Gastroesophageal sphincter (tissue), 4 donors: ENCODE data around the gene SCN8A. TPM values are rescaled to one million over a fixed set of nuclear protein-coding genes. Genes with fewer than 3 reads are reported as not detected.

Experiments used
- ATAC-seq: fragments of 150-250 bp; one replicate; pipeline ENCODE4 v1.9.1; 2016; ENCODE audit warnings: mild to moderate bottlenecking, moderate library complexity
- H3K27ac ChIP-seq, 4 donors: fragments of 200-600 bp; sonication (generic) in 3 of 4; 1 replicate in 3 of 4; 2 replicates in 1 of 4; pipeline ENCODE4 v1.5.1; 2016 to 2019
- H3K27me3 ChIP-seq: fragments of 200-600 bp; sonication (generic); one replicate; pipeline ENCODE4 v1.5.1; 2019
- H3K36me3 ChIP-seq, 2 donors: fragments of 200-600 bp; sonication (generic); one replicate each; pipeline ENCODE4 v1.5.1; 2019; ENCODE audit warnings: control low read depth in 1 of 2
- H3K4me1 ChIP-seq, 3 donors: fragments of 200-600 bp; sonication (generic); 1 replicate in 2 of 3; 2 replicates in 1 of 3; pipeline ENCODE4 v1.5.1; 2016 to 2019; ENCODE audit warnings: control low read depth in 2 of 3
- H3K4me3 ChIP-seq, 2 donors: fragments of 200-600 bp; sonication (generic); one replicate each; pipeline ENCODE4 v1.5.1; 2019; ENCODE audit warnings: mild to moderate bottlenecking in 1 of 2, moderate library complexity in 1 of 2
- H3K9me3 ChIP-seq, 3 donors: fragments of 200-600 bp; sonication (generic); one replicate each; pipeline ENCODE4 v1.5.1; 2017 to 2019; ENCODE audit warnings: control low read depth in 2 of 3
- CTCF ChIP-seq, 4 experiments: fragments of 200-600 bp in 2 of 4; fragments of 450-650 bp in 2 of 4; sonication (generic) in 1 of 4; IDR thresholded peaks; one replicate each; pipeline ENCODE4 v1.5.1; 2017 to 2019; ENCODE audit warnings: antibody characterized with exemption in 4 of 4, mild to moderate bottlenecking in 2 of 4, moderate library complexity in 2 of 4
- EP300 ChIP-seq: sonication (generic); formaldehyde crosslinking; IDR thresholded peaks from one replicate; pipeline ENCODE4 v1.6.1; 2017; ENCODE audit warnings: antibody characterized with exemption, mild to moderate bottlenecking
- POLR2A ChIP-seq, 2 donors: fragments of 450-650 bp; IDR thresholded peaks; one replicate each; pipeline ENCODE4 v1.6.1; 2017; ENCODE audit warnings: antibody characterized with exemption in 2 of 2, mild to moderate bottlenecking in 2 of 2, moderate library complexity in 1 of 2
- POLR2AphosphoS5 ChIP-seq: sonication (generic); formaldehyde crosslinking; IDR thresholded peaks from one replicate; pipeline ENCODE4 v1.6.1; 2017; ENCODE audit warnings: antibody characterized with exemption
- WGBS, 2 donors: methylation state at CpG; one replicate each; pipeline ENCODE4 v1.1.5; 2018; ENCODE audit warnings: low coverage in 1 of 2; 5-methylcytosine and 5-hydroxymethylcytosine counted together
- total RNA-seq, 4 donors: library from RNA; depleted of rRNA; stranded (reverse); fragments of >200 nt; gene quantifications; one replicate each; pipeline ENCODE4 v1.1.0, GENCODE V29; 2016

Gene SCN8A
- total RNA-seq, 4 donors from 2014 or later = 0.47 to 1.2 (median 0.60) TPM

GRCh38 chr12:51661199-51661598, 70.2 kb downstream of the SCN8A start:
- no peak for ATAC-seq
- H3K9me3 ChIP-seq = peaks cover 0 to 7% (median 0%) of the 10 kb centered on the region in 3 donors

GRCh38 chr12:51661836-51662235, 70.8 kb downstream of the SCN8A start:
- H3K36me3 ChIP-seq = no peaks in the 10 kb centered on the region
- TF ChIP-seq POLR2A (IDR thresholded peaks at IDR 0.05) = no peak
- no peak for TF ChIP-seq CTCF (IDR thresholded peaks at IDR 0.05)
- TF ChIP-seq POLR2AphosphoS5 = no peak
- TF ChIP-seq EP300 = no peak
- H3K4me1 ChIP-seq = no peaks in the 10 kb centered on the region
- no peaks in the 10 kb centered on the region for H3K27me3 ChIP-seq
- WGBS, 2 donors = 57 to 80% methylated on average over 2 to 4 of the region's 4 CpGs
- ATAC-seq = no peak
- no peak overlapping the region for H3K27ac ChIP-seq
- H3K9me3 ChIP-seq = peaks cover 0 to 7% (median 0%) of the 10 kb centered on the region in 3 donors
- H3K4me3 ChIP-seq = no peak overlapping the region

More at GRCh38 chr12:51661199-51661598, 70.2 kb downstream of the SCN8A start:
- H3K27me3 ChIP-seq = no peaks in the 10 kb centered on the region
- no peak overlapping the region for H3K4me3 ChIP-seq
- 100% methylated on average over 1 of the region's 3 CpGs for WGBS, 2 donors
- no peaks in the 10 kb centered on the region for H3K4me1 ChIP-seq
- H3K27ac ChIP-seq = no peak overlapping the region
- H3K36me3 ChIP-seq = no peaks in the 10 kb centered on the region
- no peak for TF ChIP-seq POLR2AphosphoS5
- TF ChIP-seq EP300 = no peak
- no peak for TF ChIP-seq POLR2A (IDR thresholded peaks at IDR 0.05)

- no peaks in the 10 kb centered on the region for H3K27me3 ChIP-seq
- H3K9me3 ChIP-seq = peaks cover 0 to 7% (median 0%) of the 10 kb centered on the region in 3 donors
- H3K36me3 ChIP-seq = no peaks in the 10 kb centered on the region
- H3K4me1 ChIP-seq = no peaks in the 10 kb centered on the region
- no peak overlapping the region for H3K27ac ChIP-seq
- no peak overlapping the region for H3K4me3 ChIP-seq
- TF ChIP-seq CTCF (IDR thresholded peaks at IDR 0.05) (no peak), POLR2AphosphoS5 (no peak), EP300 (no peak), POLR2A (IDR thresholded peaks at IDR 0.05) (no peak)
- WGBS, 2 donors = 61 to 75% methylated on average over 2 to 4 of the region's 11 CpGs
- no peak for ATAC-seq
These were observed 71.7 kb downstream of the SCN8A start for GRCh38 chr12:51662728-51663154.

- Histone ChIP-seq H3K27ac (no peak overlapping the region), H3K9me3 (peaks cover 0 to under 1% (median 0%) of the 10 kb centered on the region in 3 donors), H3K4me1 (no peaks in the 10 kb centered on the region), H3K36me3 (no peaks in the 10 kb centered on the region), H3K27me3 (no peaks in the 10 kb centered on the region), H3K4me3 (no peak overlapping the region)
- TF ChIP-seq POLR2AphosphoS5 = no peak
- no peak for TF ChIP-seq CTCF (IDR thresholded peaks at IDR 0.05)
- no peak for TF ChIP-seq EP300
- no peak for ATAC-seq
These were observed 72.4 kb downstream of the SCN8A start for GRCh38 chr12:51663390-51663789.

- no peaks in the 10 kb centered on the region for H3K27me3 ChIP-seq
- H3K9me3 ChIP-seq = no peaks in the 10 kb centered on the region
- no peak overlapping the region for H3K4me3 ChIP-seq
- no peak overlapping the region for H3K27ac ChIP-seq
- ATAC-seq = no peak
- WGBS, 2 donors = 46 to 52% methylated on average over 5 of the region's 5 CpGs
- TF ChIP-seq EP300 (no peak), CTCF (IDR thresholded peaks at IDR 0.05) (no peak), POLR2A (IDR thresholded peaks at IDR 0.05) (no peak), POLR2AphosphoS5 (no peak)
- H3K36me3 ChIP-seq = no peaks in the 10 kb centered on the region
- no peaks in the 10 kb centered on the region for H3K4me1 ChIP-seq
These were observed 75.7 kb downstream of the SCN8A start for GRCh38 chr12:51666696-51667095.
